GM12878 (cell line): ENCODE measurements around the gene DMPK. TPM values are rescaled to one million over a fixed set of nuclear protein-coding genes. Genes with fewer than 3 reads are reported as not detected.

Source experiments
- ATAC-seq: fragments of 200-7000 bp; cut with Tn5 transposase; 3 replicates; pipeline ENCODE4 v1.9.1; 2020; ENCODE audit warnings: mild to moderate bottlenecking, moderate library complexity
- BruUV-seq: library from RNA; stranded (reverse); fragments of 400-500 nt; replicated peaks from 2 replicates; lab custom pipeline; 2021; lab: Mats Ljungman, UMichigan
- CTCF ChIA-PET: fragments of 300-600 bp; sonication (Branson Sonifier 250); formaldehyde crosslinking; extraction: SDS; loops from one replicate; lab custom pipeline; 2021; ENCODE audit warnings: inconsistent platforms; lab: Yijun Ruan, JAX
- POLR2A ChIA-PET: fragments of 350-600 bp; formaldehyde crosslinking; extraction: SDS; loops from one replicate; lab custom pipeline; 2021; ENCODE audit warnings: inconsistent platforms; lab: Charles Lee
- RAD21 ChIA-PET: fragments of 300-600 bp; sonication (Branson Sonifier 250); formaldehyde crosslinking; loops from one replicate; lab custom pipeline; 2023; ENCODE audit warnings: antibody characterized with exemption; ENCODE audit not compliant: unreplicated experiment; lab: Charles Lee
- SMC1A ChIA-PET: fragments of 300-600 bp; sonication (Branson Sonifier 250); formaldehyde crosslinking; loops from one replicate; lab custom pipeline; 2023; ENCODE audit not compliant: unreplicated experiment, uncharacterized antibody; lab: Charles Lee
- DNase-seq: peaks from one replicate; pipeline ENCODE4 v3.0.0-alpha.2; 2011; ENCODE audit warnings: low read depth, low spot score
- FAIRE-seq: peaks from 3 replicates; lab custom pipeline; 2011; peaks lifted over from hg19 to GRCh38; lab: Jason Lieb, UNC
- H2AFZ ChIP-seq: 2 replicates; pipeline ENCODE4 v1.6.0; 2011; ENCODE audit warnings: low read depth, low read length, control low read depth; ENCODE audit not compliant: control insufficient read depth
- H3K27ac ChIP-seq: 2 replicates; pipeline ENCODE4 v1.5.1; 2011; ENCODE audit warnings: control low read depth; ENCODE audit not compliant: control insufficient read depth, insufficient read depth
- H3K27me3 ChIP-seq, 2 experiments: replicated peaks in 1 of 2; 2 replicates each; pipeline versions ENCODE4 v1.6.0 to v1.6.1; 2011; ENCODE audit warnings: low read length in 1 of 2; ENCODE audit not compliant: control insufficient read depth in 2 of 2, insufficient read depth in 2 of 2
- H3K36me3 ChIP-seq, 2 experiments: 2 replicates each; pipeline ENCODE4 v1.5.1; 2011; ENCODE audit warnings: low read length in 1 of 2; ENCODE audit not compliant: control insufficient read depth in 2 of 2, insufficient read depth in 2 of 2
- H3K4me1 ChIP-seq: 2 replicates; pipeline ENCODE4 v1.6.1; 2011; ENCODE audit warnings: mild to moderate bottlenecking, low read length, moderate library complexity, mixed read lengths; ENCODE audit not compliant: control insufficient read depth, insufficient read depth
- H3K4me2 ChIP-seq: 2 replicates; pipeline ENCODE4 v1.6.0; 2011; ENCODE audit warnings: control low read depth; ENCODE audit not compliant: control insufficient read depth, insufficient read depth
- H3K4me3 ChIP-seq: fragments of 200-600 bp; sonication (generic); 2 replicates; pipeline ENCODE4 v1.5.1; 2016
- H3K79me2 ChIP-seq: 2 replicates; pipeline ENCODE4 v1.6.0; 2011; ENCODE audit warnings: low read length; ENCODE audit not compliant: control insufficient read depth, insufficient read depth
- H3K9ac ChIP-seq: 2 replicates; pipeline ENCODE4 v1.8.0; 2011; ENCODE audit warnings: low read length, control low read depth, mixed read lengths; ENCODE audit not compliant: control insufficient read depth, insufficient read depth
- H3K9me3 ChIP-seq: replicated peaks from 3 replicates; pipeline ENCODE4 v1.5.1; 2011; ENCODE audit warnings: mild to moderate bottlenecking, low read length; ENCODE audit not compliant: control insufficient read depth, insufficient read depth
- H4K20me1 ChIP-seq: 2 replicates; pipeline ENCODE4 v1.6.0; 2011; ENCODE audit not compliant: control insufficient read depth, insufficient read depth
- BRCA1 ChIP-seq: IDR thresholded peaks from 2 replicates; pipeline ENCODE4 v1.6.1; 2011; ENCODE audit warnings: low read depth, low read length, improper control_type of control experiment
- CTCF ChIP-seq, 3 experiments: IDR thresholded peaks in 2 of 3; conservative IDR thresholded peaks in 1 of 3; 2 replicates each; pipeline ENCODE4 v1.5.1; 2011; ENCODE audit warnings: low read depth in 3 of 3, low read length in 3 of 3, mild to moderate bottlenecking in 3 of 3, control low read depth in 2 of 3, moderate library complexity in 2 of 3, inconsistent platforms in 1 of 3, mixed read lengths in 1 of 3; ENCODE audit not compliant: control insufficient read depth in 2 of 3, insufficient read depth in 1 of 3; ENCODE audit errors: extremely low read depth in 1 of 3
- E2F8 ChIP-seq: fragments of 450-650 bp; IDR thresholded peaks from 2 replicates; pipeline ENCODE4 v1.6.1; 2018; ENCODE audit warnings: mild to moderate bottlenecking, low read depth, moderate library complexity; ENCODE audit not compliant: partially characterized antibody
- EZH2 ChIP-seq: IDR thresholded peaks from 2 replicates; pipeline ENCODE4 v1.6.1; 2012; ENCODE audit warnings: low read depth, mild to moderate bottlenecking, control low read depth, inconsistent platforms, low read length, borderline replicate concordance; ENCODE audit not compliant: control insufficient read depth
- JUNB ChIP-seq: IDR thresholded peaks from 2 replicates; pipeline ENCODE4 v1.6.1; 2016; ENCODE audit warnings: antibody characterized with exemption, mild to moderate bottlenecking
- KLF5 ChIP-seq: fragments of 450-650 bp; IDR thresholded peaks from 2 replicates; pipeline ENCODE4 v1.6.1; 2014; ENCODE audit warnings: mild to moderate bottlenecking; ENCODE audit not compliant: partially characterized antibody
- MEF2A ChIP-seq: IDR thresholded peaks from 2 replicates; pipeline ENCODE4 v1.6.1; 2011; ENCODE audit warnings: low read depth, mild to moderate bottlenecking, low read length, moderate library complexity; ENCODE audit not compliant: insufficient read depth
- MEF2B ChIP-seq: fragments of 450-650 bp; IDR thresholded peaks from 2 replicates; pipeline ENCODE4 v1.6.1; 2018; ENCODE audit warnings: mild to moderate bottlenecking, moderate library complexity; ENCODE audit not compliant: partially characterized antibody, poor library complexity, severe bottlenecking
- NBN ChIP-seq: fragments of 450-650 bp; IDR thresholded peaks from 2 replicates; pipeline ENCODE4 v1.6.1; 2016
- NR2F1 ChIP-seq: fragments of 450-650 bp; conservative IDR thresholded peaks from 2 replicates; pipeline ENCODE4 v1.6.1; 2017; ENCODE audit warnings: mild to moderate bottlenecking
- POLR2A ChIP-seq: IDR thresholded peaks from 2 replicates; pipeline ENCODE4 v1.6.1; 2011; ENCODE audit warnings: low read depth, mild to moderate bottlenecking, low read length
- SIN3A ChIP-seq: IDR thresholded peaks from 2 replicates; pipeline ENCODE4 v1.6.1; 2012; ENCODE audit warnings: low read depth, low read length, improper control_type of control experiment
- SUPT20H ChIP-seq: IDR thresholded peaks from 2 replicates; pipeline ENCODE4 v1.6.1; 2011; ENCODE audit warnings: low read depth, mild to moderate bottlenecking, low read length, moderate library complexity, borderline replicate concordance; ENCODE audit not compliant: control insufficient read depth
- WGBS: methylation state at CpG from one replicate; pipeline ENCODE4 v1.1.6; 2016; ENCODE audit warnings: low lambda C conversion rate; ENCODE audit not compliant: insufficient replicate concordance, insufficient coverage; ENCODE audit errors: missing lambda C conversion rate; 5-methylcytosine and 5-hydroxymethylcytosine counted together
- in situ Hi-C: fragments of 300-500 bp; cut with MboI; formaldehyde crosslinking; loops from 9 replicates; pipeline ENCODE4 v1.14.3; 2018; ENCODE audit warnings: mixed read lengths
- intact Hi-C: fragments of 100-400 bp; cut with micrococcal nuclease; formaldehyde crosslinking; loops from one replicate; pipeline ENCODE4 v1.14.2; 2022; ENCODE audit not compliant: unreplicated experiment
- polyA plus RNA-seq, 11 experiments: library from polyadenylated mRNA; depleted of rRNA in 4 of 11; unstranded in 6 of 11; stranded (reverse) in 5 of 11; fragments of >200 nt; fragmentation: Nextera tagmentation in 4 of 11; fragmentation: Illumina TruSeq in 1 of 11; extraction: Ambion mirVana in 4 of 11; extraction: Trizol in 1 of 11; gene quantifications; 1 replicate in 1 of 11; 2 replicates in 10 of 11; pipeline versions ENCODE4 v1.2.1 to v1.2.3, GENCODE V29; 2011 to 2016; ENCODE audit warnings: inconsistent platforms in 2 of 11, missing spikeins in 2 of 11, low read depth in 1 of 11
- total RNA-seq, 4 experiments: library from RNA; depleted of rRNA in 3 of 4; stranded (reverse); fragments of >200 nt in 3 of 4; fragmentation: Illumina TruSeq in 1 of 4; extraction: Trizol in 1 of 4; gene quantifications; 2 replicates each; pipeline versions ENCODE4 v1.2.1 to v1.2.3, GENCODE V29; 2013 to 2021

The DMPK gene
- total and polyA plus RNA-seq, 10 of the 15 experiments (the other 5 are each of a cell fraction or from before 2014, with no cell fraction given), result 0.60 to 33.6 (median 5.2) TPM

- ChIA-PET POLR2A (no interaction called here), SMC1A (no interaction called here), CTCF (no interaction called here), RAD21 (no interaction called here)
- Histone ChIP-seq H3K79me2 (peaks cover 9% of the 10 kb centered on the region), H3K4me1 (peaks cover 8% of the 10 kb centered on the region), H3K36me3 (peaks cover 2 to 12% of the 10 kb centered on the region in 2 experiments; a peak in 3 of 4 replicates), H3K27ac (no peak overlapping the region), H3K9ac (no peak overlapping the region), H2AFZ (no peak overlapping the region), H3K9me3 (no peaks in the 10 kb centered on the region), H4K20me1 (no peaks in the 10 kb centered on the region), H3K27me3 (no peaks in the 10 kb centered on the region), H3K4me2 (no peak overlapping the region), H3K4me3 (no peak overlapping the region)
- TF ChIP-seq NBN (no peak), POLR2A (peak; percentile 19; the same call in 1 of the 2 replicates), MEF2A (no peak), BRCA1 (no peak), KLF5 (no peak), EZH2 (no peak)
- intact Hi-C loops, result no loop called here
- ATAC-seq (no peak), DNase-seq (no peak), FAIRE-seq (no peak)
- over 99% methylated on average over 21 of the region's 21 CpGs for WGBS
- in situ Hi-C loops, result no loop called here
- no TSS peak for BruUV-seq
These were observed 4.2 kb upstream of the DMPK start for GRCh38 chr19:45786533-45786894.

GRCh38 chr19:45785781-45786532, 3.7 kb upstream of the DMPK start:
- no TSS peak for BruUV-seq
- no peak for FAIRE-seq
- Histone ChIP-seq H4K20me1 (no peaks in the 10 kb centered on the region), H3K36me3 (peaks cover 2 to 12% of the 10 kb centered on the region in 2 experiments; a peak in 3 of 4 replicates), H3K27ac (no peak overlapping the region), H3K27me3 (no peaks in the 10 kb centered on the region), H2AFZ (no peak overlapping the region), H3K9me3 (no peaks in the 10 kb centered on the region), H3K4me3 (no peak overlapping the region), H3K4me1 (peaks cover 5% of the 10 kb centered on the region), H3K9ac (no peak overlapping the region), H3K4me2 (no peak overlapping the region), H3K79me2 (peaks cover 4% of the 10 kb centered on the region)
- ChIA-PET RAD21 (no interaction called here), POLR2A (no interaction called here), SMC1A (no interaction called here), CTCF (no interaction called here)
- ATAC-seq, result no peak
- WGBS, result 97% methylated on average over 46 of the region's 57 CpGs
- in situ Hi-C loops, result no loop called here
- intact Hi-C loops, result no loop called here
- no peak for DNase-seq
- TF ChIP-seq CTCF (IDR thresholded peaks at IDR 0.05 in 2 of 3, conservative IDR thresholded peaks at IDR 0.05 in 1 of 3; ENCODE audit: control insufficient read depth in 2 of 3, extremely low read depth in 1 of 3, insufficient read depth in 1 of 3, low read depth in 3 of 3, low read length in 3 of 3), result no peak
- no peak for TF ChIP-seq MEF2B
- no peak for TF ChIP-seq SUPT20H
- no peak for TF ChIP-seq SIN3A
- TF ChIP-seq E2F8, result no peak
- TF ChIP-seq POLR2A, result peak; percentile 51; the same call in 1 of the 2 replicates
- TF ChIP-seq NR2F1, result peak; percentile 43; the same call in 1 of the 2 replicates
- TF ChIP-seq JUNB, result no peak
